Measurements from ENCODE around the gene MYT1.

DNA sequence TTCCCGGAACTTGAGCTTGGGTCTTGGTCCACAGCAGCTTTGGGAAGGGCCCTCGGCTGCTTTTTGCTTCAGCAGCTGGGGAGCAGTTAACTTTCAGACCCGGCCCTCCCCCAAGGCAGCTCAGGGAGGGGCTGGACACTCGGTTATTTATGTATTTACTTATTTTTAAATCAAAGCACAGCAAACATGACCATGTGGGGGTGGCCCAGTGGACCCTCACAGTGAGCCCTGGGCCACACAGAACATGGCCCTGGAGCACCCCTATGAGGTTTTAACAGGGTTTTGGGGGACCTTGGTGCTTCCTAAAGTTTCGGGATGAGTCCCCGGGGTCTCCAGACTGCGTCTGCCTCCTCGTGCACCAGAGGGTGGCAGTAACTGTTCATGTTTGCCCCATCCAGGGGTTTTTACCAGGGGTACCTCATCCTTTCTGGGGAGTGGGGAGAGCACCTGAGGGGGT lies 30.3 kb upstream of the MYT1 start:
- TF ChIP-seq, protein P1, sequence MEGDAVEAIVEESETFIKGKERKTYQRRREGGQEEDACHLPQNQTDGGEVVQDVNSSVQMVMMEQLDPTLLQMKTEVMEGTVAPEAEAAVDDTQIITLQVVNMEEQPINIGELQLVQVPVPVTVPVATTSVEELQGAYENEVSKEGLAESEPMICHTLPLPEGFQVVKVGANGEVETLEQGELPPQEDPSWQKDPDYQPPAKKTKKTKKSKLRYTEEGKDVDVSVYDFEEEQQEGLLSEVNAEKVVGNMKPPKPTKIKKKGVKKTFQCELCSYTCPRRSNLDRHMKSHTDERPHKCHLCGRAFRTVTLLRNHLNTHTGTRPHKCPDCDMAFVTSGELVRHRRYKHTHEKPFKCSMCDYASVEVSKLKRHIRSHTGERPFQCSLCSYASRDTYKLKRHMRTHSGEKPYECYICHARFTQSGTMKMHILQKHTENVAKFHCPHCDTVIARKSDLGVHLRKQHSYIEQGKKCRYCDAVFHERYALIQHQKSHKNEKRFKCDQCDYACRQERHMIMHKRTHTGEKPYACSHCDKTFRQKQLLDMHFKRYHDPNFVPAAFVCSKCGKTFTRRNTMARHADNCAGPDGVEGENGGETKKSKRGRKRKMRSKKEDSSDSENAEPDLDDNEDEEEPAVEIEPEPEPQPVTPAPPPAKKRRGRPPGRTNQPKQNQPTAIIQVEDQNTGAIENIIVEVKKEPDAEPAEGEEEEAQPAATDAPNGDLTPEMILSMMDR (IDR thresholded peaks at IDR 0.05; ENCODE audit: low read length), result peak; percentile 40; the same call in 1 of the 2 replicates
- TF ChIP-seq EZH2 (IDR thresholded peaks at IDR 0.05; ENCODE audit: borderline replicate concordance, low read length), result no peak

Data from OCI-LY1 (cell line).